Skeletal muscle tissue (tissue), 4 donors: ENCODE measurements around the gene EMX1. TPM values are rescaled to one million over a fixed set of nuclear protein-coding genes. Genes with fewer than 3 reads are reported as not detected.

ENCODE experiments used
- H3K27ac ChIP-seq: one replicate; pipeline ENCODE4 v1.7.0; 2013; ENCODE audit warnings: mild to moderate bottlenecking, low read depth, low read length, inconsistent platforms
- H3K27me3 ChIP-seq, 3 donors: one replicate each; pipeline ENCODE4 v1.7.0; 2013; ENCODE audit warnings: low read length in 3 of 3; ENCODE audit not compliant: control insufficient read depth in 3 of 3, insufficient read depth in 3 of 3
- H3K36me3 ChIP-seq, 3 donors: one replicate each; pipeline ENCODE4 v1.7.0; 2013; ENCODE audit warnings: low read length in 3 of 3; ENCODE audit not compliant: control insufficient read depth in 3 of 3, insufficient read depth in 3 of 3
- H3K4me1 ChIP-seq, 3 donors: one replicate each; pipeline ENCODE4 v1.7.0; 2013; ENCODE audit warnings: low read length in 3 of 3, mild to moderate bottlenecking in 3 of 3; ENCODE audit not compliant: control insufficient read depth in 3 of 3, insufficient read depth in 3 of 3
- H3K4me3 ChIP-seq, 3 donors: one replicate each; pipeline ENCODE4 v1.7.0; 2013; ENCODE audit warnings: low read length in 3 of 3
- H3K9ac ChIP-seq, 3 donors: one replicate each; pipeline ENCODE4 v1.7.0; 2013; ENCODE audit warnings: low read length in 3 of 3, mild to moderate bottlenecking in 3 of 3, moderate library complexity in 2 of 3, low read depth in 1 of 3
- H3K9me3 ChIP-seq, 3 donors: one replicate each; pipeline ENCODE4 v1.7.0; 2013; ENCODE audit warnings: low read length in 3 of 3; ENCODE audit not compliant: control insufficient read depth in 3 of 3
- total RNA-seq: library from RNA; depleted of rRNA; stranded (reverse); fragments of >200 nt; gene quantifications from one replicate; pipeline ENCODE4 v1.2.3, GENCODE V29; 2014
- donor health status: Osteomylitis.

EMX1 gene
- total RNA-seq, 1 donor from 2014 or later, result not detected

GRCh38 chr2:72973566-72974435, 56.5 kb downstream of the EMX1 start:
- Histone ChIP-seq H3K9me3 (no peaks in the 10 kb centered on the region), H3K4me1 (peaks cover 0 to 3% (median 0%) of the 10 kb centered on the region in 3 donors), H3K4me3 (no peak overlapping the region), H3K36me3 (peaks cover 2 to 14% (median 3%) of the 10 kb centered on the region in 3 donors), H3K27me3 (no peaks in the 10 kb centered on the region), H3K9ac (no peak overlapping the region), H3K27ac (no peak overlapping the region)

- Histone ChIP-seq H3K4me3 (no peak overlapping the region), H3K36me3 (peaks cover 2 to 14% (median 3%) of the 10 kb centered on the region in 3 donors)
Measured at GRCh38 chr2:72974436-72974754, 57.1 kb downstream of the EMX1 start.

DNA sequence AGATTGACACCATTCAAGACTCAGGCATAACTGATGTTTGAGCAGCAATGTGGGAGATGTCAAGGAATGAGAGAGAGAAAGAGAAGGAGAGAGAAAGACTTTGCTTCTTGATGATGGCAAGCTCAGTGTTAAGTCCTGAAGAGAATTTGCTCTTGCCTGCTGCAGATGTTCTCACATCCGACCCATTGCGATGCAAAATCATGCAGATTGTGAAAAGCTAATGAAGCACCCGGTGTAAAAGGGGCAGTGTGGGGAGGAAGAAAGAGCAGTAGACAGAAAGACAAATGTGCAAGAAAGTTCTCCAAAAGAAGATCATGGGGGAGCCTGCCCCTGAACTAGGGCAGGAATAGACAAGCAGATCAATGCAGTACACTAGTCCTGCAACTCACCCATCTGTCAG, 57.7 kb downstream of the EMX1 start:
- H3K4me3 ChIP-seq, result no peak overlapping the region
- peaks cover 2 to 14% (median 3%) of the 10 kb centered on the region in 3 donors for H3K36me3 ChIP-seq
- H3K27ac ChIP-seq, result no peak overlapping the region
- no peak overlapping the region for H3K9ac ChIP-seq
- no peaks in the 10 kb centered on the region for H3K9me3 ChIP-seq
- peaks cover 0 to 6% (median 0%) of the 10 kb centered on the region in 3 donors for H3K4me1 ChIP-seq
- H3K27me3 ChIP-seq, result no peaks in the 10 kb centered on the region

More at GRCh38 chr2:72974436-72974754, 57.1 kb downstream of the EMX1 start:
- Histone ChIP-seq H3K4me1 (peaks cover 0 to 3% (median 0%) of the 10 kb centered on the region in 3 donors), H3K9ac (no peak overlapping the region), H3K27ac (no peak overlapping the region), H3K9me3 (no peaks in the 10 kb centered on the region), H3K27me3 (no peaks in the 10 kb centered on the region)

DNA sequence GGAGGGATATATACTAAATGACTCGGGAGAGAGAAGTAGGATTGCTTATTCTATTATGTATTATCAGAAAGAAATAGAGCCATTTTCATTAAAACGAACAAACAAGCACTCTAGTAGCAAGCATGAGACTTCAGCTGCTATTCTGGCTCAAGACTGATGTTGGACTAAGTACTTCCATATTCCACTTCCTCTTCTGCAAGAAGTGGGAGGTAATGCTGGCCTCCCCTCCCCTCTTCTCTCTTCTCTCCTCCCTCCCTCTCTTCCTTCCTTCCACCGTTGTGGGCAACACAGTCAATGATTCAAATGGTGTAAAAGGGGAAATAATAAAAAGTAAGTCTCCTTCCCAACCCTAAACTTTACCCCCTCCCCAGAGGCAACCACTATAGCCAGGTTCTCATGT, 62.6 kb downstream of the EMX1 start:
- no peak overlapping the region for H3K27ac ChIP-seq
- H3K36me3 ChIP-seq, result peaks cover 0 to 7% (median 3%) of the 10 kb centered on the region in 3 donors
- H3K9me3 ChIP-seq, result no peaks in the 10 kb centered on the region
- peaks cover 36 to 43% (median 38%) of the 10 kb centered on the region in 3 donors for H3K4me1 ChIP-seq
- H3K9ac ChIP-seq, result no peak overlapping the region
- H3K27me3 ChIP-seq, result no peaks in the 10 kb centered on the region
- H3K4me3 ChIP-seq, result no peak overlapping the region

DNA sequence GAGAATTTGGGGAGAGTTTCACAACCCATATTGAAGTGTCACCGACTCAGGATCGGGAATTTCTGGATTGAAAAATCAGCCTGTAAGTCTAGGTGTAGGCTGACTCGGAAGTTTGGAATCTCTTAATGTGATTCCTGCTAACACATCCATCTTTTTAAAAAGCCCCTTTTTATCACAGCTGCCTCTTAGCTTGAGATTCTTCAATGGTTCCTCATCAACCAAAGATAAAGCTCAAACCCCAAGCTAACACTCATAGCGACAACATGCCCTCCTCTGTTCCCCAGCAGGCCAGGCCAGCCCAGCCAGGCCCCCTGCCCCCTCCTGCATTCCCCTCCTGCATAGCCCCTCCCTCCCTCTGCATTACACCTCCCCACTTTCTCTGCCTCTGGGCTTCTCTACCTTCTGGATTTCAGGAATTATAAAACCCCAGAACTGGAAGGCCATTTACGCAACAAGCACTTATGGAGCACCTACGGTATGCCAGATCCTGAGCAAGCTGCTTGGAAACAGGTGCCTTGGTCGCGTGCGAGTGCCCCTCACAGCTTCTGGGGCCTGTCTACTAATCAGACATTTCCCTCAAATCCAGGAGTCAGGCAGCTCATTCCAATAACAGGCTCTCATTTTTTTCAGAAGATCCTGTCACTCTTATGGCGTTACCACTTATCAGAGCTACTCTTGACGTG, 63.4 kb downstream of the EMX1 start:
- Histone ChIP-seq H3K9ac (peak overlapping the region in 1 of 3 donors; percentile 5), H3K4me3 (no peak overlapping the region), H3K9me3 (no peaks in the 10 kb centered on the region), H3K36me3 (peaks cover 0 to 7% (median 3%) of the 10 kb centered on the region in 3 donors), H3K27ac (no peak overlapping the region), H3K27me3 (no peaks in the 10 kb centered on the region), H3K4me1 (peaks cover 40 to 50% (median 42%) of the 10 kb centered on the region in 3 donors)

DNA sequence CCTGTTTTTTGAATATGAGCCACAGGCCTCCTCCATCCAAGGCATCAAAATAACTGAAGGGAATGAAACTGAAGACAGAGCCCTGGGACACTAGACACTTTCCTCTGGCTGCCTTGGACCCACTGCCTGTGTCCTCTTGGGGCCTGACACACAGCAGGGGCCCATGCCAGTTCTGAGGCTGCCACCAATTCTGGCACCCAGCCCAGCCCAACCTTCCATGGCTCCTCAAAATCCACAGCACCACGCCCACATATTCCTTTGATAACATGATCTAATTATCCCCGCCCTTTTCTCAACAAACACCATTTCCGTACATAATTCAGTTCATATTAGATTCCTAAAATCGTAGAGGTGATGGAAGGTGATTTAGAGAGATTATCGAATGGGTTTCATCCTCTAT, 64.2 kb downstream of the EMX1 start:
- peaks cover 45 to 52% (median 49%) of the 10 kb centered on the region in 3 donors for H3K4me1 ChIP-seq
- H3K4me3 ChIP-seq, result no peak overlapping the region
- no peaks in the 10 kb centered on the region for H3K27me3 ChIP-seq
- peaks cover 3 to 7% (median 4%) of the 10 kb centered on the region in 3 donors for H3K36me3 ChIP-seq
- no peak overlapping the region for H3K27ac ChIP-seq
- H3K9ac ChIP-seq, result no peak overlapping the region
- H3K9me3 ChIP-seq, result no peaks in the 10 kb centered on the region

- Histone ChIP-seq H3K4me1 (peaks cover 45 to 52% (median 49%) of the 10 kb centered on the region in 3 donors), H3K27me3 (no peaks in the 10 kb centered on the region), H3K27ac (no peak overlapping the region), H3K4me3 (no peak overlapping the region), H3K36me3 (peaks cover 3 to 4% (median 3%) of the 10 kb centered on the region in 3 donors), H3K9ac (no peak overlapping the region), H3K9me3 (no peaks in the 10 kb centered on the region)
Measured at GRCh38 chr2:72982219-72982618, 64.9 kb downstream of the EMX1 start.

DNA sequence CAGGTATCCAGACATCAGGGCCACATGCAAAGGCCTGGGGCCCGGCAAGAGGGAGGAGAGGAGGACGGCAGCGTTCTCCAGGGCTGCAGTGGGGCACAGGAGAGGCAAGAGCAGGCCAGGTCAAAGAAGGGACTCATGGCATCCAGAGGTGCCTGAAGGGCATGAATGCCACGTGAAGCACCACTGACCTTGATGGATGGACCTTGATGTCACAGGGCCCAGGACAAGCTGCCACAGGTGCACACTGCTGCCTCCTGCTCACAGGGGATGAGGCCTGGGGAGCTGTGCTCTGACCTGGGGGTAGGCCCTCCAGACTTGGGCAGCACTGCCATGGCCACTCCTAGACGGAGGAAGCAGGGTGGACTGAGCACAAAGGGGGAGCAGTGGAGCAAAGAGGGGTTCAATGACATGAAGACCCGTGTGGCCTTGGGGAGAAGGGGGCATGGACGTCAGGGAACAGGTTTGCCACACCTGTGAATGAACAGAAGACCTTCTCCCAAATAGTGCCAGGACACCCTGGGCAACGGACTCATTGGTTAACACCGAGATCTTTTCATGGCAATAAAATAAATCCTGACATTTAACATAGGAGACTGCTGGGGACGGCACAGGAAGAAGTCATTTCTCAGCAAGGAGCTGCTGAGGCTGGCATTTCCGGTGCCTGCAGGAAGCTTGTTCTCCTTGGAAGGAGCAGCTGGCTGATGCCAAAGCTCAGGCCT, 65.6 kb downstream of the EMX1 start:
- peak overlapping the region in 2 of 3 donors; percentile 20 to 62 for H3K9ac ChIP-seq
- peaks cover 5 to 7% (median 5%) of the 10 kb centered on the region in 3 donors for H3K36me3 ChIP-seq
- no peak overlapping the region for H3K4me3 ChIP-seq
- H3K9me3 ChIP-seq, result no peaks in the 10 kb centered on the region
- H3K27me3 ChIP-seq, result no peaks in the 10 kb centered on the region
- H3K27ac ChIP-seq, result no peak overlapping the region
- peaks cover 45 to 52% (median 49%) of the 10 kb centered on the region in 3 donors for H3K4me1 ChIP-seq

DNA sequence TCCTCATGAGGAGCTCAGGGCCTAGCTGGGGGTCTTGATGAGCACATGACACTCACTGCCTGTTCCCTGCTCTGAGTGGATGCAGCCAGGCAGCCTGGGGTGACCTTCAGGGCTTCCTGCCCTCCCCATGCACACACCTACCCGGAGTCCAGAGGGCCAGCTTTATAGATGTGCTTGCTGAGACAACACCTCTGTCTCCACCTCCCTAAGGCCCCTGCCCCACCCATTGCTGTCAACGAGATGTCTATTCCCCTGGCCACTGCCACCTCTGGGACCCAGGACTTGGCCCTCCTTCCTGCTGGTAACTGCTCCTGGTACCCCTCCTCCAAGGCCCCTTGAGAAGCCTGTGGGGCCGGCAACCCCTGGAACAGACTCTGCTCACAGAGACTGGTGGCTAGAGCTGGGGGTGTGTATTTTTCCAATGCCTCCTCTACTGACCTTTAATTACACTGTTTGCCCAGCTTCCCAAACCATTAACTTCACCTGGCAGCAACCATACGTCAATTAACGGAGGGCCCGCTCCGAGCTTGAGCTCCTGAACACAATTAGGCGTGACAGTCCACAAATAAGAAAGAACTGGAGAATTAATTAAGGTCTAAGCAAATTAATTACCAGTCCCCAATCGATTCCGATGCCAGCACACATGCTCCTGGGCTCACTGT, 66.3 kb downstream of the EMX1 start:
- Histone ChIP-seq H3K4me1 (peaks cover 45 to 52% (median 49%) of the 10 kb centered on the region in 3 donors), H3K9ac (peak overlapping the region in 2 of 3 donors; percentile 61 to 62), H3K4me3 (no peak overlapping the region), H3K36me3 (peaks cover 7 to 12% (median 11%) of the 10 kb centered on the region in 3 donors), H3K27ac (peak overlapping the region; percentile 67), H3K27me3 (no peaks in the 10 kb centered on the region), H3K9me3 (no peaks in the 10 kb centered on the region)
